NT2/D1 (cell line): ENCODE results near the gene FSIP1.

Experiments used
- DNase-seq: peaks from one replicate; pipeline ENCODE4 v3.0.0-alpha.2; 2011; ENCODE audit warnings: low read depth, low spot score
- H3K27me3 ChIP-seq: 2 replicates; pipeline ENCODE4 v1.6.0; 2011; ENCODE audit warnings: mild to moderate bottlenecking; ENCODE audit not compliant: insufficient read length, insufficient read depth
- H3K36me3 ChIP-seq: 2 replicates; pipeline ENCODE4 v1.6.1; 2011; ENCODE audit warnings: mild to moderate bottlenecking, low read length, mixed read lengths; ENCODE audit not compliant: insufficient read depth, insufficient read length
- H3K4me1 ChIP-seq: 2 replicates; pipeline ENCODE4 v1.5.1; 2011; ENCODE audit not compliant: insufficient read depth, insufficient read length
- H3K4me3 ChIP-seq: 2 replicates; pipeline ENCODE4 v1.5.1; 2011; ENCODE audit warnings: low read depth; ENCODE audit not compliant: insufficient read length
- H3K9ac ChIP-seq: 2 replicates; pipeline ENCODE4 v1.6.0; 2011; ENCODE audit warnings: low read depth; ENCODE audit not compliant: insufficient read length
- H3K9me3 ChIP-seq: 2 replicates; pipeline ENCODE4 v1.5.1; 2011; ENCODE audit warnings: mild to moderate bottlenecking, low read length; ENCODE audit not compliant: insufficient read depth
- SUZ12 ChIP-seq: IDR thresholded peaks from 2 replicates; pipeline ENCODE4 v1.6.1; 2011; ENCODE audit not compliant: insufficient read length, insufficient read depth; ENCODE audit errors: extremely low read depth
- YY1 ChIP-seq: IDR thresholded peaks from 2 replicates; pipeline ENCODE4 v1.6.1; 2011; ENCODE audit not compliant: insufficient read length, insufficient read depth
- ZNF274 ChIP-seq: IDR thresholded peaks from 2 replicates; pipeline ENCODE4 v1.6.1; 2011; ENCODE audit warnings: mild to moderate bottlenecking, low read depth, low read length

FSIP1 gene

DNA sequence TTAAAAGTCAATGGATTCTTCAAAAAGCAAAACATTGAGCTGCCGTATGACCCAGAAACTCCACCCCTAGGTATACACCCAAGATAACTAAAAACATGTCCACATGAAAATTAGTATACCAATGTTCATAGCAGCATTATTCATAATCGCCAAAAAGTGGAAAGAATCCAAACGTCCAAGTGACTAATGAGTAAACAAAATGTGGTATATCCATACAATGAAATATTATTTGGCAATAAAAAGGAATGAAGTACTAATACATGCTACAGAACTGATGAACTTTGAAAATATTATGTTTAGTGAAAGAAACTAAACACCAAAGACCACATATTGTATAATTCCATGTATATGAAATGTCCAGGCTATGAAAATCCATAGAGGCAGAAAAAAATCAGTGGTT lies 123.9 kb downstream of the FSIP1 start:
- H3K9ac ChIP-seq, result no peak overlapping the region
- no peaks in the 10 kb centered on the region for H3K27me3 ChIP-seq
- no peak for DNase-seq
- H3K9me3 ChIP-seq, result no peaks in the 10 kb centered on the region
- H3K36me3 ChIP-seq, result no peaks in the 10 kb centered on the region
- TF ChIP-seq YY1, result no peak
- TF ChIP-seq SUZ12, result no peak
- TF ChIP-seq ZNF274, result no peak
- H3K4me3 ChIP-seq, result no peak overlapping the region
- H3K4me1 ChIP-seq, result no peaks in the 10 kb centered on the region

DNA sequence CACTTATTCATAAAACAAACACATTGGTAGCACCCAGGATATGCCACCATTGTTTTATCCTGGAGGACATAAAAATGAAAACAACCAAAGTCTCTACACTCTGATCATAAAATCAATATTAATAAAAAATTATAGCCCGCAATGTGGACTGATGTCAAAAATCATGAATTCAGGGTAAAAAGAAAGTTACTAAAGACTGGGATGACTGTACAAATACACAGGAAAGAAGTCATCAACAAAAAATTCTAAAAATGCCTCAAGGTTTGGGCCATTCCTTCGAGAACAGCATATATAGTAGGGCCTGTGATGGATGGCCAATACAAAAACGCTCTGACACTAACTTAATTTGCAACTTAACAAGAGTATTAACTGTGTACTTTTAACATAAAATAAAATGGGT lies 125.0 kb downstream of the FSIP1 start:
- no peak for DNase-seq
- H3K4me1 ChIP-seq, result no peaks in the 10 kb centered on the region
- H3K27me3 ChIP-seq, result no peaks in the 10 kb centered on the region
- H3K4me3 ChIP-seq, result no peak overlapping the region
- H3K9ac ChIP-seq, result no peak overlapping the region
- no peaks in the 10 kb centered on the region for H3K9me3 ChIP-seq
- no peaks in the 10 kb centered on the region for H3K36me3 ChIP-seq
- TF ChIP-seq YY1 (no peak), ZNF274 (no peak), SUZ12 (no peak)

DNA sequence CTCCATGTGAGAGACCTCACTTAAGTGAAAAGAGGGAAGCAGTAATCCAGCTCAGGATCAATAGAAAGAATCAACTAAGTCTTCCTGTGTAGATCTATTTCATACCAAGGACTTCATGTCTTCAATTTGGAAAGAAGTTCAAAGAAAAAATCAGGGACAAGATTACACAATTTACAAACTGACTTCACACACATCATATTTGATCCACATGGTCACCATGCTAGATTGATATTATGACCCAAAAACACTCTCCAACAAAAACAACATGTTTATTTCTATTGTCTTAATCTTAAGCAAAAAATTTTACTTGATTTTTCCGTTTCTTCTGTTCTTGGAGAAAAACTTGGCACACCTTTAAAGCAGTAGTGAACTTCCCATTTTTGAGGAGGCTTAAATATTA lies 125.5 kb downstream of the FSIP1 start:
- Histone ChIP-seq H3K9ac (no peak overlapping the region), H3K4me3 (no peak overlapping the region), H3K9me3 (no peaks in the 10 kb centered on the region), H3K36me3 (no peaks in the 10 kb centered on the region), H3K4me1 (no peaks in the 10 kb centered on the region), H3K27me3 (no peaks in the 10 kb centered on the region)
- TF ChIP-seq ZNF274 (no peak), YY1 (no peak), SUZ12 (no peak)
- no peak for DNase-seq

DNA sequence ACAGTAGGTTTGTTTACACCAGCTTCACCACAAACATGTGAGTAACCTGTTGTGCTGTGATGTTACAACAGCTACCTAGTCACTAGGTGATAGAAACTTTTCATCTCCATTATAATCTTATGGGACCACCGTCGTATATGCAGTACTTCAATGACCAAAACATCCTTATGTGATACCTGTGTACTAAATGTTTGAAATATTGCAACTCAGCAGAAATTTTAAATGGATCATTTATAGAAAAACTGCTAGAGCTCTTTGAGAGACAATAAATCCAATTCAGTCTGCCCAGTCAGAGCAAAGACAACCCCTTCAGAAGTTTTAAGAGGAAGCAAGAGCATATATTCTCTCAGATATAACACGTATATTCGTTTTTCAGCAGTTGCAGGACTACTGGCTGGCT lies 128.3 kb downstream of the FSIP1 start:
- Histone ChIP-seq H3K27me3 (no peaks in the 10 kb centered on the region), H3K9me3 (no peaks in the 10 kb centered on the region), H3K4me1 (no peaks in the 10 kb centered on the region), H3K9ac (no peak overlapping the region), H3K36me3 (no peaks in the 10 kb centered on the region), H3K4me3 (no peak overlapping the region)
- no peak for DNase-seq
- TF ChIP-seq SUZ12, result no peak
- TF ChIP-seq ZNF274, result no peak
- TF ChIP-seq YY1, result no peak

DNA sequence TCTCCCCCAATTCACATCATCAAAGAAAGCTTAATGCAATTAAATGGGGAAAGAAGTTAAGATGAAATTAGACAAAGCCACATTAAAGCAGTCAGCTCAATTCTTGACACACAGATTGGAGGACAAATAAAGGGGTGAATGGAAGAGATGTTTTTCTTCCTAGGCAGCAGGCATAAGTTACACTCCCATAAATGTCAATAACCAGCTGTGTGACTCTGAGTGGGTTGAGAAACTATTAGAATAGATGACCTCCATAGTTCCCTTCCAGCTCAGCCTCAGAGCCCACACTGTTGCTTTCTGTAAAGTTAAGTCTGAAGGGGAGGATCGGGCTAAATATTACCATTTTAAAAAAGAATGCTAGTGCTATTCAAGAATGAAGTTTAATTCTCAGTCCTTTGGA lies 130.8 kb downstream of the FSIP1 start:
- Histone ChIP-seq H3K27me3 (no peaks in the 10 kb centered on the region), H3K4me3 (no peak overlapping the region), H3K4me1 (no peaks in the 10 kb centered on the region), H3K36me3 (no peaks in the 10 kb centered on the region), H3K9me3 (no peaks in the 10 kb centered on the region), H3K9ac (no peak overlapping the region)
- no peak for TF ChIP-seq SUZ12
- no peak for TF ChIP-seq YY1
- no peak for TF ChIP-seq ZNF274
- DNase-seq, result no peak

DNA sequence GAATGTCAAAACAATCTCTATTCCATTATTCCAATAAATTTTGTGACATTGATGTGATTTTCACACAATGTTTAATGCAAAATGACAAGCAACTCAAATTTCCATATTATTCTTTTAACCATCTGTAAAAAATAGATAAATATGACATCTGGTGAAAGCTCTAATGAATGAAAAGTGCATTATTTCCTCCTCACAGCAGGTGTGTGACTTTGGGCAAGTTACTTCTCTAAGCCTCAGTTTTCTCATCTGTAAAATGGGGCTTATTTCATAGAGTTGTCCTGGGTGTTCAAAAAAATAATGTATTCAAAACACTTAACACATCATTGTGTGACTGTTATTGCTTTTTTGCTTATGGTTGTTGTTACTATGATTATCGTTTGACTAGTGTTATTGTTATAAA lies 131.3 kb downstream of the FSIP1 start:
- no peak overlapping the region for H3K9ac ChIP-seq
- TF ChIP-seq SUZ12 (no peak), YY1 (no peak), ZNF274 (no peak)
- H3K4me1 ChIP-seq, result no peaks in the 10 kb centered on the region
- no peak for DNase-seq
- H3K9me3 ChIP-seq, result no peaks in the 10 kb centered on the region
- no peaks in the 10 kb centered on the region for H3K27me3 ChIP-seq
- H3K4me3 ChIP-seq, result no peak overlapping the region
- no peaks in the 10 kb centered on the region for H3K36me3 ChIP-seq

DNA sequence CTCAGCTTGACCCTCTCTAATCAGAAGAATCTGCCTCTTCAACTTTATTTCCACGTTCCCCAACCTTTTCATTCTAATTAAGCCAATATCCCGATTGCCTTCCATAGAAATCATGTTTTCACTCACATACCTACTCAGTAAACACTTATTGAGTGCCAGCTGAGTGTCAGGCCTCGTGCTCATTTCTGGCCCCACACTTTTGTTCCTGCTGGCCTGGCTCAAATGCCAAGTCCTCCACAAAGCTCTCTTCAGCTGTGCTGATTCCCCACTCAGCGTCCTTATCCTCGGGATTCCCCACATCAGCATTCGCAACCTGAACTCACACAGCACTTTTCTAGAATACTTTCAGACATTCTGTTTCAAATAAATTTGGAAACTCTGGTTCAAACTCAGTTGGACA lies 132.9 kb downstream of the FSIP1 start:
- no peaks in the 10 kb centered on the region for H3K36me3 ChIP-seq
- TF ChIP-seq YY1 (no peak), ZNF274 (no peak), SUZ12 (no peak)
- H3K4me1 ChIP-seq, result no peaks in the 10 kb centered on the region
- no peak overlapping the region for H3K9ac ChIP-seq
- H3K27me3 ChIP-seq, result no peaks in the 10 kb centered on the region
- H3K4me3 ChIP-seq, result no peak overlapping the region
- no peak for DNase-seq
- no peaks in the 10 kb centered on the region for H3K9me3 ChIP-seq

DNA sequence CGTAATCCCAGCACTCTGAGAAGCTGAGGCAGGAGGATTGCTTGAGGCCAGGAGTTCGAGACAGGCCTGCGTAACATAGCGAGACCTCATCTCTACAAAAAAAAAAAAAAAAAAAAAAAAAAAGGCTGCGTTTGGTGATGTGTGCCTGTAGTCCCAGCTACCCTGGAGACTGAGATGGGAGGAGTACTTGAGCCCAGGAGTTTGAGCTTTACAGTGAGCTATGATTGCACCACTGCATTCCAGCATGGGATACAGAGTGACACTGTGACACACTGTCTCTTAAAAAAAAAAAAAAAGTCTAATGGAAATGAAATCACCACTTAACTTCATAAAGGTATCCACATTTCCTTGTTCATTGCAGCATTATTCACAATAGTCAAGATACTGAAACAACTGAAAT lies 136.2 kb downstream of the FSIP1 start:
- Histone ChIP-seq H3K27me3 (no peaks in the 10 kb centered on the region), H3K9ac (no peak overlapping the region), H3K9me3 (no peaks in the 10 kb centered on the region), H3K36me3 (no peaks in the 10 kb centered on the region), H3K4me3 (no peak overlapping the region), H3K4me1 (no peaks in the 10 kb centered on the region)
- no peak for DNase-seq
- TF ChIP-seq SUZ12 (no peak), ZNF274 (no peak), YY1 (no peak)

DNA sequence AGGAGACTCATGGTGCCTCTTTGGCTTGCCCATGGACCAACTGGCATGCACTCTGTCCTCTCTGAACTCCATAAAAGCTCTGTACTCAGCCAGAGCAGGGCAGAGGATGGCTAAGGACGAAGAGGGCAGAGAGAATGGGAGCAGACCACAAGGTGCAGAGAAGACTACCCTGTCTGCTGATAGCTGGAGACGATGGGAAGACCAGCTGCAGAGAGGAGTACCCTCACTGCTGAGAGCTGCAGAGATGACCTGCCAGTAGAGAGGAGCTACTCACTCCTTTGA lies 136.7 kb downstream of the FSIP1 start:
- TF ChIP-seq SUZ12 (no peak), ZNF274 (no peak), YY1 (no peak)
- H3K27me3 ChIP-seq, result no peaks in the 10 kb centered on the region
- H3K4me1 ChIP-seq, result no peaks in the 10 kb centered on the region
- no peak overlapping the region for H3K9ac ChIP-seq
- DNase-seq, result no peak
- H3K4me3 ChIP-seq, result no peak overlapping the region
- H3K9me3 ChIP-seq, result no peaks in the 10 kb centered on the region
- no peaks in the 10 kb centered on the region for H3K36me3 ChIP-seq
